CD4-positive, alpha-beta T cell treated with Interleukin-6 for 4 hours (primary cell): Measurements from ENCODE around the gene C1orf174.

Experiments
- DNase-seq: peaks from one replicate; pipeline ENCODE4 v3.0.0-alpha.2; 2020; ENCODE audit warnings: mixed read lengths

Gene C1orf174

DNA sequence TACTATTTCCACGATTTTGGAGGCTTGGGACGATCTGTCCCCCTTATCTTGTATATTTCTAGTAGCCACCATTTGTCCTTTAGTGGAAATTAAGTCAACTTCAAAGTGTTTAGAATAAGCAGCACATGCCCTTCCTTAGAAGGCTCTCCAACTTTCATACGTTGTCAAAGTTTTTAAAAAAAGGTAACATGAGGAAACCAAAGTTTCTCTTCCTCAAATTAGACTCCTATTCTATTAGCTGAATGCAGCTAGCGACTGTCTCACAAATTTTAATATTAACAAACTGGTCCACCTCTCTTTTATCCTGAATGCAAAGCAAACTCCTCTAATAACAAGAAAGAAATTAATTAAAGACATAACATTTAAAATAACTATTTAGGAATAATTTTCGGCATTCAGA lies 6.9 kb downstream of the C1orf174 start:
- DNase-seq: no peak

DNA sequence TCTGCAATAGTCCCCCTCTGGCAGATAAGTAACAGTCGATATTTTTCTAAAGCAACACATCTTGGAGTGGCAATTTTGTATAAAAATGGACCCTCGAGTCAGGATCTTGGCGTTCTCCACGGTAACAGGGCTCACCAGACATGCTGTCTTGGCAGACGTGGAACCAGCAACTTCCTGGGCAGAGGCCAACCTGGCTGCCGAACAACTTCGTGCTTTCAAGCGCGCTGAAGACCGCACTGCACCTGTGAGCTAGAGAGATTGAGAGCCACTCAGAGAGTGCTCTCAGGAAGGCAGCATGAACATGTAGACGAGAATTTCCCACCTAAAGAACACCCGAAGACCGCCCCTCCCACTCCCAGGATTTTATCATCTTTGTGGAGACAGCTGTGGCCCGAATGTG lies 7.3 kb downstream of the C1orf174 start:
- no peak for DNase-seq

DNA sequence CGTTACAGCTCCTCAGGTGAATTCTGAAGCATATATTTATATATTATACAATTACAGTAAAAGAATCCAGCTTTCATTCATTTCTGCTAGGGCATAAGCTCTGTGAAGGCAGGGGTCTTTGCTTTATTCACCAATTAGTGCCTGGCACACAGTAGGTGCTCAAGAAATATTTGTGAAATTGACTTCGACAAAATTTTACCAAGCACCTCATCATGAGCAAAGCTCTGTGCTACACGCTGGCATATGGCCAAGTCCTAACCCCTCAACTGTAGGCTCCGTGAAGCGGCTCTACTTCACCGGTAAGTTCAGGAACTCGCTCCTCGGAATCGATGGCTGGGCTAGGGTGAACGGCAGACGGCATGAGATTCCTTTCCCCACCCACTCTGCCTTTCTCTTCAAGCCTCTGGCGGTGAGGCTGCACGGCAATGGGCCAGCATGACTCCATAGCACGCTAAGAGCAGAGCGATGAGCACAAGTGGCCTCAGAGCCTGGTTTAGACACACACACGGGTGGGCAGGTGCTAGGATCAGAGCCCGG lies 8.7 kb downstream of the C1orf174 start:
- no peak for DNase-seq

DNA sequence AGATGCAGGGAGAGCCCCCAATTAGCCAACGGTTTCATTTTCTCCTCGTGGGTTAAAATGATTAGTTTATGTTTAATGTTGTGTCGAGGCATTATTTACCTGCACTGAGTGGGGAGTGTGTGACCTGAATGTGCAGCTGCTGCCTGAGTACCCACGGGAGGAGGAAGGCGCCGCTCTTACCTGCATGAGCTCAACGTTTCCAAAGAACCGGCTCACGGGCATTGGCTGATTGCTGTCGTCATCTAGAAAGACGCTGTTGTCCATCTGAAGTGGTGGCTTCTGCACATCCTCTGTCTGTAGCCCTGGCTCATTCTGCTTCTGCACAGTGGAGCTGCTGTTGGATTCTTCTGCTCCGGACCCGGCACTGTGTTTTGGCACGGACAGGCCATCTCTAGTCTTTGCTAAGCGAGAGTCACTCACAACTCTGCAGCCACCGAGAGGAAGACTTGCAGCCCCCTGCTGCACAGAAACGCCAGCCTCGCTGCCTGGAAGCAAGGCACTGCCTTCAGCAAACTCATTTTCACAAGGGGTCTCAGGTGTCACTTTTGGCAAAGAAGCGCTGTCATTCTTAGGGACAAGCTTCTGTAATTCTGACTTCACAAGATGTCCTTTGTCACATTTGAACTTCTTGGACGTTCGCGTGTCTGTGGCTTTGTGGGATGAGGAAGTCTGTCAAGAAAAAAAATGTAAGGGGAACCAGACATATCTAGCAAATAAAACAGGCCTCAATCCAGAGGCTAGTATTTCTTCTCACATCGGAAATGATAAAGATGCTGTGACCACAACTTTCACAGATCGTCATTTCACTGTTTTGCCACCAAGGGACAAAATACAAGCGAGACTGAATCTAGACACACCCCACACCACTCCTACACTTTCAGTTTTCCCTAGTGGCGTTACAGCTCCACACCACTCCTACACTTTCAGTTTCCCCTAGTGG lies 9.4 kb downstream of the C1orf174 start:
- DNase-seq: peak; percentile 10

DNA sequence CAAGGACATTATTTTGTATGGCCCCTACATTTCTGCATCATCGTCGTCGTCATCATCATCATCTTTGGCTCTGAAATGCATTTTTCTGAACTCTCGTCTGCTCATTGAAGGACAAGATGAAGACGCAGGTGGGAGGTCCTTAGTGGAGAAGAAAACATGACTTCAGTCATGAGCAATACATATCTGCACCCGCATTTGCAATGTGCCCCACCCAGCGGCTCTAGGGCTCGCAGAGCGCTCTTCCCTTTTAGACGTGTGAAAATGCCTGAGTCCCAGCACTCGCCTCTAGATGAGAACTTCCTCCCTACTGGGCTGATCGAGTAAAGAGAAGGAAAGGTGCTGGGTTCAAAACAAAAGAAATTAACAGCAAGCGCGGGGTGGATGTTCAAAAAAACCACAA lies 10.1 kb downstream of the C1orf174 start:
- DNase-seq: peak; percentile 22

DNA sequence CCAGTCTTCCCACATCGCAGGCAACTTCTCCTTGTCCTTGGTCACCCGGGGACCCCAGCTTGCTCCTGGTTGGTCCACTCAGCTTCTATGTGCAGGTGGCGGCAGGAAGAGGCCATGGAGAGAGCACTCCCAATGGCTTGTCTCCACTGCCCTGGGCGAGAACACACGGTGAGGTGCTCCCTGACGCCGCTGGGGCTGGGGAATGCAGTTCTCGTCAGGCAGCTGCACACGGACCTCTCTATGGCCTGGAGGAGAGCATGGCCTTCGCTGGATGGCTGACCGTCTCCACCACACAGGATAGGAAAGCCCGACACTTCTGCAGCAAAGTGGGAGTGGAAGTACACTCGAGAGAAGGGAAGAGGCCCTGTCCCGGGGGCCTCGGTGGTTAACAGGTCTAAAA lies 11.8 kb downstream of the C1orf174 start:
- no peak for DNase-seq

DNA sequence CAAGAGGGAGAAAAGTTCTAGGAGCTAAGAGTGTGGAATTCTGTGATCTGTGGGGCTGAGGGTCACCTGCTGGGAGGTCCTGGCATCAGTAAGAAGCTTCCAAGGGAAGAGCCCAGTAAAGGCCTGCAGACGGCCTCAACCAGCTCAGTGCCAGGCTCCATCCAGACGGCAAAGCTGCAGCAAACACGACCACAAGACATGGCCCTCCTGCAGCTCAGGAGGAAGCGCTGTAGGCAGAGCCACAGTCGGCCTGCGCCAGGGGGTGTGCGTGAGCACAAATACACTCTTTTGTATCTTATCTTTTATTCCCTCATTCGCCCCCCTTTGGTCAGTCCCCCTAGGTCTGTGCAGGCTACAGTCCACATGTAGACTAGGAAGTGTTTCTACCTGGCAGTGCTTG lies 13.4 kb downstream of the C1orf174 start:
- no peak for DNase-seq

DNA sequence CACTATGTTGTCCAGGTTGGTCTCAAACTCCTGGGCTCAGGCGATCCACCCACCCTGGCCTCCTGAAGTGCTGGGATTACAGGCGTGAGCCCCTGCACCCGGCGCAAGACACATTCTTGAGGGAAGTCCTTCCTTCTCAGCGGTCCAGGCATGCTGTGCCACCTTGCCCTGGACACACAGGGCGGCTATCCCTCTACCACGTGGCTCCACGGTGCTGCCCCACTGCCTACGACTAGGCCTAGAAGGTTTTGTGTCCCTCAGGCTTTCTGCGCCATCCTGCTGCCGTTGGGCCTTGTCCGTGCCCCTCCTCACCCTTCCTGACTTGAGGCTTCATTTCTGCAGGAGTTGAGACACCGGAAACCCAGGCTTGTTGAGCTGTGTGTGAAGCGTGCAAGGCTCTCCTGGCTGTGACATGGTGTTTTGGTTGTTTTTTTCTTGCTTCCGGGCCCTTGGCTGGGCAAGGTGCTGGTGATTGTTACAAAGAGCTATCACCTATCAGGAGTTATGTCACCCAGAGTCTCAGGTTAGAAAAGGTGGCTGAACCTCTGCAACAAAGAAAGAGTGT lies 13.9 kb downstream of the C1orf174 start:
- no peak for DNase-seq

DNA sequence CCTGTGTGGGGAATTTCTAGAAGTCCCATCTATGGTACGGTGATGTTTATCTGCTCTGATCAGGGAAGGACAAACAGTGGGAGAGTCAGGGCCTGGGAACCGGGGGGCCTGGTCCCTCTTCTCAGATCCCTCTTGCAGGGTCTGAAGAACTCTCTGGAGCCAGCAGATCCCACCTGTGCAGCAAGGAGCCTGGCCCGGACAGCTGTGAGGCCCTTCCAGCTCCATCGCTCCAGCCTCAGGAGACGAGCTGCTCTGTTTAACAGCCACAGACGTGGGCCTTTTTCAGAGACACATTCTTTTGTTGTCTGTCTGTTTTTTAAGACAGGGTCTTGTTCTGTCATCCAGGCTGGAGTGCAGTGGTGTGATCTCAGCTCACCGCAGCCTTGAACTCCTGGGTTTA lies 14.5 kb downstream of the C1orf174 start:
- DNase-seq: no peak

DNA sequence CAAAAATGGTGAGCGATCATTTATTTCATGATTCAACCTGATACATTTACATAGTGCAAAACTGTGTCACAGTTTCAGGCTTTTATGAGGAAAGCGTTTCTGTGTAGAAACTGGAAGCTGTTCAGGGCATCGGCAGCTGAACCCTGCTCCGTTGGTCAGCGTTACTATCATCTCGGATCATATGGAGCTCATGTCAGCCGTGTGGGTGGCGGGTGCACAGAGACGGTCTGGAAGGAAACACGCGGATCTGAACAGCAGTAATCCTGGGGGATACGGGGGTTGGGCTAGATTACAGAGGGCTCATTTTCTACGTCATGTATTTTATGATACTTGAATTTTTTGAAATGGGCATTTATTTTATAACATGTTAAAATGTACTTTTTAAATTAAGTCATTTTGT lies 15.1 kb downstream of the C1orf174 start:
- no peak for DNase-seq

DNA sequence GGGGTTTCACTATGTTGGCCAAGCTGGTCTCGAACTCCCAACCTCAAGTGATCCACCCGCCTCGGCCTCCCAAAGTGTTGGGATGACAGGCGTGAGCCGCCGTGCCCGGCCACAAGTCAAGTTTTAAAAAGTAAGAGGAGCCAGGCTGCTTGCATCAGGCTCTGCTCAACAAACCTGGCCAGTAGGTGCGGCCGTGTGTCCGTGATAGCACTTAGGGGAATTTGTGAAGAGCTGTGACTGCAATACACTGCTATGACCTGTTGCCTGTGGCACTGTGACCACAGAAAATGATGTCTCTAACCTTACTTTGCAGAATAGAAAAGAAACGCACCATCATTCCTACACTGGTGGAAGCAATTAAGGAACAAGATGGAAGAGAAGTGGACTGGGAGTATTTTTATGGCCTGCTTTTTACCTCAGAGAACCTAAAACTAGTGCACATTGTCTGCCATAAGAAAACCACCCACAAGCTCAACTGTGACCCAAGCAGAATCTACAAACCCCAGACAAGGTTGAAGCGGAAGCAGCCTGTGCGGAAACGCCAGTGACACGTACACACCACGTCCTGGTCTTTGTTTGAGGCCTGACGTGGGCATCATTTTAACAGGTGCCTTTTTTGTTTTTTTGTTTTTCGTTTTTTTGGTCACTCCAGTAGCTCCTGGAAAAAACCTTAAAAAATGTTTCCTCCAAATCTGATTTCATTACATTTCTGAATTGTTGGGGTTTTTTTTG lies 16.7 kb downstream of the C1orf174 start:
- peak; percentile 18 for DNase-seq

DNA sequence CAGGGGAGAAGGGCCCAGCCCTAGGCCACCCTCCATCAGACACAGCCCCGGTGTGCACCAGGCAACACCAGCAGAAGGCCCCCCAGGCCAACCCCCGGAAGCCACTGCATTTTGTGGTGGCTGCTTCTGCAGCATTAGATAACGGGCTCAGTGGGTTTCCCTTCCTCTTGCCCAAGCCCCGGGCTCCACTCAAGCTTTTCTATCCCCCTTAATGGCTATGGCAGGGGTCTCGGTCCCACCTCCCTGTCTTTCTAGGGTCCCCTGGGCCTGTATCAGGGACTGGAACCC lies 18.9 kb downstream of the C1orf174 start:
- DNase-seq: no peak

DNA sequence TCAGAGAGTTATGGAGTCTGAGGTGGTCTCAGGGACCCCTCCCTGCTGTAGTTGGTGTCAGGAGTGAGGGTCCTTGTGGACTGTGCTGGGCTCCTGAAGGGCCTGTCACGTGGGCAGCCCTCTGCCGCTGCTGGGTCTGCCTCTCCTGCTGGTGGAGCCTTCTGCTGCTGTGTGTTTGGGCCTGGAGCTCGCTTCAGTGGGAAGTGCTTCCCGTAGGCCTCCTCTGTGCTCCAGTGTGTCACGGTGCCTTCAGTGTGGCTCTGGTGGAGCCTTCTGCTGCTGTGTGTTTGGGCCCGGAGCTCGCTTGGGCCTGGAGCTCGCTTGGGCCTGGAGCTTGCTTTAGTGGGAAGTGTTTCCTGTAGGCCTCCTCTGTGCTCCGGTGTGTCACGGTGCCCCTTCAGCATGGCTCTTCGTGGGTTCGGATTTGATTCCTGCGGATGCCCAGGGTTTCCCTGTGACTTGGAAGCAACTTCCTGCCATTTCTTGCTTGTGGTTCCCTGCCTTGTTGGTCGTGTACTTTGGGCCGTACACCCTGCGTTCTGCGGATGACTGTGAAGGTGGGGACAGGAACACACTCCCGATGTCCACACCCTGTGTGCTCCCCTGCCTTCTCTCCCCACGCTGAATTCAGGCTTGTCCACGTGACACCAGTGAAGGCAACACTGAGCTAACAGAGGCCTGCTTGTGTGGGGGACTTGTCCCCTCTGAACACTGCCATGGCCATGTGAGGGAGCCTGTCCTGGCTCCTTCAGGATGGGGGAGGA lies 19.5 kb downstream of the C1orf174 start:
- no peak for DNase-seq

DNA sequence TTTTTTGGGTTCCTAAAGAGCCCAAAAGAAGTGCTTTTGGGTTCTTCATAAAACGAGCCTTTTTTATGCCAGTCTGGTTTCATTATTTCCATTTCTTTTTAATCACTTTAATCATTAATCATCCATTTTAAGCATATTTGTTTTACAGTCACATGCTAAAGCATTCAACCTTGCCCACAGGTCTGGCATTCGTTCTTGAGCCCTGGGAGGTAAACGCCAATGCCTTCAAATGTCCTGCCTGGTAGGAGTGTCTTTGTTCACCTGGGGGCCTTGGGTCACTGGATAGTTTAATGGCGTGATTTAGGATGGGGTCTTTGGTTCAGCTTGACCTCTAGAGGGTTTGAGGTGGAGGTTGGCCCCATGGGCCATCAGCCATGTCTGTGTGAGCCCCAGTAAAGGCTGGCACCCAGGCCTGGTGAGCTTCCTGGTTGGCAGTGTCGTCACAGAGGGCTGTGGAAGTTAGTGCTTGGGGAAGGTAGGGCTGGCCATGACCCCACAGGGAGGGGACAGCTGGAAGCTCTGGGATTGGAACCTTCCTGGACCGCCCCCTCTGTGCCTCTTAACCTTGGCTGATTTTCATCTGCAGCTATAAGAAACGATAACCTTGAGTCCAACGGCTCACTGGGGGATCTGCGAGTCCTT lies 20.2 kb downstream of the C1orf174 start:
- DNase-seq: no peak

DNA sequence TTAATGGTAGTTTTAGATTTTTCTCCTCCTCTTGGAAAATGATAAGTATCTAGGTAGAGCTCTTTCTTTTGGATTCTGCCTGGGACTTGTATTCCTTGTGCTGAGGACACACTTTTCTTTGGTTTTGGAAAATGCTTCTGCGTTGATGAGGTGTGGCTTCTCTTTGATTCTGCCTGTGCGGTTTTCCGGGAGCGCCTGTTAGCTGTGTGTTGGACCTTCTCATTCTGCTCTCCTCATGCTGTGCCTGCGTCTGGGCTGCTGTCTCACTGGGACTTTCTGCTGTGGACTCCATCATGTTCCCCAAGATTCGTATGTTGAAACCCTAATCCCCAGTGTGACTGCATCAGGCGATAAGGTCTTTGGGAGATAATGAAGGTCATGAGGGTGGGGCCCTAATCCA lies 21.0 kb downstream of the C1orf174 start:
- DNase-seq: no peak

DNA sequence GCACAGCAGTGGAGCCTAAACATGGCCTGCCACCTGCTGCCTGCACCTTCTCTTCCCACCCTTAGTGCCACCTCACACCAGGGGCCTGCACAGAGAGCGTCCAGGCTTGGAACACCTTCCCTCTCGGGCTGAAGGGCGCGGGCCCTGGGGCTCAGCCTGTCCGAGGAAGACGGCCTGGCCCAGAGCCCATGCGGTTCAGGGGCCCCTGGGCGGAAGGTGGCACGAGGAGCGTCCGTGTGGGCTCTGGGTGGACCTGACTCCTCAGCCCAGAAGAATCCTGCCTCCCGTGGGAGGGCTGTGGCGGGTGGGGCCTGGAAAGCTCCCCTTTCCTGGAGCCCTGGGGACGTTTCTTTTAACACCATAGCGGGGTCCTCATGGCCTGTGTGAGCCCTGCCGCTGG lies 23.4 kb downstream of the C1orf174 start:
- no peak for DNase-seq

DNA sequence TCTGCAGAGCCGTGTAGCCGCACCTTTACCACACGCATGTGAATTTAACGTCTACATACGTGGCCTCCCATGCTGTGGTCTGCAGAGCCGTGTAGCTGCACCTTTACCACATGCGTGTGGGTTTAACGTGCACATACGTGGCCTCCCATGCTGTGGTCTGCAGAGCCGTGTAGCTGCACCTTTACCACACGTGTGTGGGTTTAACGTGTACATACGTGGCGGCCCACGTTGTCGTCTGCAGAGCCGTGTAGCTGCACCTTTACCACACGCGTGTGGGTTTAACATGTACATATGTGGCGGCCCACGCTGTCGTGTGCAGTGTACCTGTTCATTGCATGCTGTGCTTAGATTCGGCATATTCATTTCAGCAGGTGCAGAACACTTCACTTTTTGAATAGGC lies 25.3 kb downstream of the C1orf174 start:
- DNase-seq: no peak

DNA sequence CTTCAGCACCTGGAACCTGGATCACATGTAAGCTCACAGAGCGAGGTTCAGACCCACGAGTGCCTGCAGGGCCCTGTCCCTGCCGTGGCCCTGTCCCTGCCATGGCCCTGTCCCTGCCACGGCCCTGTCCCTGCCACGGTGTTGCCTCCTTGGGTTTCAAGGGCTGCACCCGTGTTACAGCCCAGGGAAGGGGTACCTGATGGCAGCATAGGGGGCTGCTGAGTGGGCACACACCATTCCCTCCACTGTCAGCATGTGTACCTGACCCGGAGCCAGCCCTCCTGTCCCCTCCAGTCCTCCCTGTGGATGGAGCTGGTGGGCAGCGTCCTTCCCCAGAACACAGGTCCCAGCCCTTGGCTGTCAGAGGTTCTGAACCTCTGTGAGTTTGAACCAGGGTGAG lies 27.5 kb downstream of the C1orf174 start:
- no peak for DNase-seq

DNA sequence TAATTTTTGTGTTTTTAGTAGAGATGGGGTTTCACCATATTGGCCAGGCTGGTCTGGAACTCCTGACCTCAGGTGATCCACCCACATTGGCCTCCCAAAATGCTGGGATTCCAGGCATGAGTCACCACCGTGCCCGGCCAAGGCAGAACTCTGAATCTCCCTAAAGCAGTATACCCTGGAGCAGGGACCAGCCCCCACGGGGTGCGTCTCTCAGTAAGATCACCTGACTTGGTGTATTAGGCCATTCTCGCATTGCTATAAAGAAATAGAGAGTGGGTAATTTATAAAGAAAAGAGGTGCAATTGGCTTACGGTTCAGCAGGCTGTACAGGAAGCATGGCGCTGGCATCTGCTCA lies 28.6 kb downstream of the C1orf174 start:
- DNase-seq: no peak

DNA sequence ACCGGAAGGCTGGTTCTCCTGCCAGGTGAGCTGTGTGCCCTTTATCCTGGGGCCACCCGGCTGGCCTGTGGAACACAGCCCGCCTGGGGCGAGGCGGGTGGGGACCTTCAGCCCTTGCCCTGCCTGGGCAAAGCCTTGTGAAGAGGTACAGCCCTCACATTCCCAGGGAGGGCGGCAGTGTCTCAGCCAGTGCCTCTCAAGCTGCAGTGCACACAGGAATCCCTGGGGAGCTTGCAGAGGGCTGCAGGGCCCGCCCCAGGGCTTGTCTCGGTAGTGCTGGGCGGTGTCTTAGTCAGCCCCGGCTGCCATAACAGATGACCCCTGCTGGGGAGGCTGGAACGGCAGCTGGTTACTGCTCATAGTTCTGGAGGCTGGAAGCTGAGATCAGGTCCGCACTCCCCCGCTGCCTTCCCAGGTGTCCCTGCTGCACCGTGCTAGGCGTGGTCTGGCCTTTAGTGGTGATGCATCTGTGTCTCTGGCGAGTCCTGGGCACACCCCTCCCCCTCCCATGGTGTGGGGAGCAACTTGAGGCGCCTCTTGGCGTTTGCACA lies 30.2 kb downstream of the C1orf174 start:
- no peak for DNase-seq

DNA sequence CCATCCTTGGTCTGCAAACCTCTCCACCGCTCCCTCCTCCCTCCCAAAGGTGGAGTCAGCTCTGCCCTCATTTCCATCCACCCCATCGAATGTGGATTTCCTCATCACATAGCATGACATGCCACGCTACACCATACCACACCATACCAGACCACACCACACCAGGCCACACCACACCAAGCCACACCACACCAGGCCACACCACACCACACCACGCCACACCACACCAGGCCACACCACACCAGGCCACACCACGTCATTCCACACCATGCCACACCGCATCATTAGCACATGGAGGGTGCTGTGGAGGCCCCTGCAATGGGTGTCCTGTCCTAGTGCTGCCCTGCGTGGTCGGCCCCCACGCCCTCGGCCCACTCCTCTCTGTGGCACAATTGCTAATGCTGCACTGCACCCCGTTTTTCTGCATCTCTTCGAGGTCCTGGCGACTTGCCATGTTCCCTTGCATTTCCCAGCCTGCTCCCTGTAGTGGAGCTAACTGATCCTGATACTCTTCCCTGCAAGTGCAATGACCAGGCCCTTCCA lies 31.5 kb downstream of the C1orf174 start:
- DNase-seq: no peak

DNA sequence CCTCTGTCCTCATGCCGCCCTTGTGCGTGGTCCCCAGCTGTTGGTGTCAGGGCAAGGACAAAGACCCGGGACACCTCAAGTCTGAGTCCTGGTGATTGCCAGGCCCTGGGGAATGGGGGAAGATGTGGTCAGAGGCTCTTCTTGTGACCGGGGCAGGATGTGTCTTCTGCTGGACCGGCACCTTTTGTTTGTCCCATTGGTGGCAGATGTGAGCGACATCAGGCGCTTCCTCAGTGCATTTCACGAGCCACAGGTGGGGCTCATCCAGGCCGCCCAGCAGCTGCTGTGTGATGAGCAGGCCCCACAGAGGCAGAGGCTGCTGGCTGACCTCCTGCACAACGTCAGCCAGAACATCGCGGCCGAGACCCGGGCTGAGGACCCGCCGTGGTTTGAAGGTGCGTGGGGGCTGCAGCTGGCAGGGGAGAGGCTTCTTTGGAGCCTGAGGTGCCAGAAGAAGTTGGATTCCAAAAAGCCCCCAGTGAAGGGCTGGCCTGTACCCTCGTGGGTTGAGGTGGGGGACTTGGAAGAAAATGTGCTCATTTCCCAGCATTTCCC lies 34.4 kb downstream of the C1orf174 start:
- no peak for DNase-seq
